Calu3 (cell line): ENCODE measurements around the gene SCARB1. TPM values are rescaled to one million over a fixed set of nuclear protein-coding genes. Genes with fewer than 3 reads are reported as not detected.

Source experiments
- BruUV-seq: library from RNA; stranded (reverse); fragments of 400-500 nt; replicated peaks from 2 replicates; lab custom pipeline; 2021; lab: Mats Ljungman, UMichigan
- CTCF ChIA-PET: fragments of 300-600 bp; sonication (Branson Sonifier 250); formaldehyde crosslinking; loops from one replicate; lab custom pipeline; 2022; ENCODE audit warnings: antibody characterized with exemption; lab: Charles Lee
- DNase-seq: peaks from one replicate; pipeline ENCODE4 v3.0.0; 2022
- H3K27ac Mint-ChIP-seq: one replicate; pipeline ENCODE4 v1.8.0; 2022; ENCODE audit warnings: mixed read lengths; ENCODE audit not compliant: unreplicated experiment
- H3K27me3 Mint-ChIP-seq: one replicate; pipeline ENCODE4 v1.8.0; 2022; ENCODE audit warnings: mixed read lengths; ENCODE audit not compliant: unreplicated experiment
- H3K36me3 Mint-ChIP-seq: one replicate; pipeline ENCODE4 v1.8.0; 2022; ENCODE audit warnings: mild to moderate bottlenecking, moderate library complexity, mixed read lengths; ENCODE audit not compliant: insufficient read depth, unreplicated experiment
- H3K4me1 Mint-ChIP-seq: one replicate; pipeline ENCODE4 v1.8.0; 2022; ENCODE audit warnings: mild to moderate bottlenecking, low read depth, mixed read lengths; ENCODE audit not compliant: unreplicated experiment
- H3K4me3 Mint-ChIP-seq: one replicate; pipeline ENCODE4 v1.8.0; 2022; ENCODE audit warnings: mild to moderate bottlenecking, low read depth, moderate library complexity, mixed read lengths; ENCODE audit not compliant: unreplicated experiment
- H3K9me3 Mint-ChIP-seq: one replicate; pipeline ENCODE4 v1.8.0; 2022; ENCODE audit warnings: low read depth, mixed read lengths; ENCODE audit not compliant: unreplicated experiment
- intact Hi-C: fragments of 100-400 bp; cut with micrococcal nuclease; formaldehyde crosslinking; loops from one replicate; pipeline ENCODE4 v1.10.0; 2022; ENCODE audit not compliant: unreplicated experiment
- total RNA-seq: library from RNA; stranded (reverse); gene quantifications from 2 replicates; pipeline ENCODE4 v1.2.3, GENCODE V29; 2022
- TF ChIP-seq, protein P1 (sequence below): fragments of 200-600 bp; IDR thresholded peaks from one replicate; pipeline ENCODE4 v1.8.0; 2022; ENCODE audit warnings: antibody characterized with exemption; ENCODE audit not compliant: unreplicated experiment

The SCARB1 gene
- total RNA-seq, 1 experiment from 2014 or later: 51.6 TPM

DNA sequence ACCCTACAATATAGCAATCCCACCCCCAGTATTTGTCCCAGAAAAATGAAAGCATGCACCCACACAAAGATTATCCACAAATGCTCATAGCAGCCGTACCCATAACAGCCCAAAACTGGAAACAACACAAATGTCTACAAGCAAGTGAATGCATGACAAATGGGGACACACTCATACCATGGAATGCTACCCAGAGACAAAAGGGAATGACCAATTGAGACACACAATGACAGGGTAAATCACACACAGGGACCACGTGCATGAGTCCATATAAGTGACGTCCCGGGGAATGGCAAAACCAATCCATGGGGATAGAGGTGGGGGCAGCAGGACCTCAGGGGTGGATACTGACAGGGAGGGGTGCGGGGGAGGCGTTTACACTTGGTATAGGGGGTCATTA, 33.4 kb downstream of the SCARB1 start:
- Mint-ChIP-seq H3K4me3 (no peak overlapping the region), H3K9me3 (no peaks in the 10 kb centered on the region), H3K27ac (no peak overlapping the region), H3K27me3 (no peaks in the 10 kb centered on the region), H3K36me3 (peaks cover 10% of the 10 kb centered on the region), H3K4me1 (peaks cover 27% of the 10 kb centered on the region)
- no TSS peak for BruUV-seq
- DNase-seq: no peak
- intact Hi-C loops: no loop called here
- TF ChIP-seq, protein P1, sequence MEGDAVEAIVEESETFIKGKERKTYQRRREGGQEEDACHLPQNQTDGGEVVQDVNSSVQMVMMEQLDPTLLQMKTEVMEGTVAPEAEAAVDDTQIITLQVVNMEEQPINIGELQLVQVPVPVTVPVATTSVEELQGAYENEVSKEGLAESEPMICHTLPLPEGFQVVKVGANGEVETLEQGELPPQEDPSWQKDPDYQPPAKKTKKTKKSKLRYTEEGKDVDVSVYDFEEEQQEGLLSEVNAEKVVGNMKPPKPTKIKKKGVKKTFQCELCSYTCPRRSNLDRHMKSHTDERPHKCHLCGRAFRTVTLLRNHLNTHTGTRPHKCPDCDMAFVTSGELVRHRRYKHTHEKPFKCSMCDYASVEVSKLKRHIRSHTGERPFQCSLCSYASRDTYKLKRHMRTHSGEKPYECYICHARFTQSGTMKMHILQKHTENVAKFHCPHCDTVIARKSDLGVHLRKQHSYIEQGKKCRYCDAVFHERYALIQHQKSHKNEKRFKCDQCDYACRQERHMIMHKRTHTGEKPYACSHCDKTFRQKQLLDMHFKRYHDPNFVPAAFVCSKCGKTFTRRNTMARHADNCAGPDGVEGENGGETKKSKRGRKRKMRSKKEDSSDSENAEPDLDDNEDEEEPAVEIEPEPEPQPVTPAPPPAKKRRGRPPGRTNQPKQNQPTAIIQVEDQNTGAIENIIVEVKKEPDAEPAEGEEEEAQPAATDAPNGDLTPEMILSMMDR: no peak
- CTCF ChIA-PET: no interaction called here

DNA sequence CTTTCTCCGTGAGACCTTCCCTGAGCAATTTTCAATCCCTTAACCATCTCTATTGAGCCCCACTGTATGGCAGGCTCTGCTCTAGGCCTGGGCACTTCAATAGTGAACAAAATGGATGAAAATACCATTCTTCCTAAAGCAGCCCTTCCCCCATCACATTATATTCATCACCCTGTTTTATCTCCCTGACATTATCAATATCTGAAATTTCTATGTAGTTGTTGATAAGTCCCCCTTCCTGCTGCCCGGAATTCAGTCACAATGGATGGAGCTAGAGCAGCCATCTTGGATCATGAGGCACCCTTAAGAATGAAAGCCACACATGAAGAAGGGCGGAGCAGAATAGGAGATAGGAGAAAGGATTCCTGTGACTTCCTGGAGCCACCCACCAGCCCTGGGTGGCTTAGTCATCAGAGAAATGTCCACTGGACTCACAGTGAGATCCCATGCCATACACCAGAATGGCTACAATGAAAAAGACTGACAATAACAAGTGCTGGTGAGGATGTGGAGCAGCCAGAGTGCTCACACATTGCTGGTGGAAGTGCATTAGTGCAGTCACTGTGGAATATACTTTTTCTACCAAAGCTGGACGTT, 33.9 kb downstream of the SCARB1 start:
- Mint-ChIP-seq H3K4me3 (peak overlapping the region; percentile 12), H3K36me3 (peaks cover 10% of the 10 kb centered on the region), H3K27me3 (no peaks in the 10 kb centered on the region), H3K9me3 (no peaks in the 10 kb centered on the region), H3K4me1 (peaks cover 27% of the 10 kb centered on the region), H3K27ac (peak overlapping the region; percentile 22)
- TF ChIP-seq, protein P1: no peak
- no peak for DNase-seq
- CTCF ChIA-PET: no interaction called here
- no TSS peak for BruUV-seq
- intact Hi-C loops: loop anchor here (2.0 kb wide), 1 partner anchor 69 kb away; no protein-coding TSS in a partner anchor

- no peaks in the 10 kb centered on the region for H3K9me3 Mint-ChIP-seq
- no peaks in the 10 kb centered on the region for H3K27me3 Mint-ChIP-seq
- TF ChIP-seq, protein P1: no peak
- DNase-seq: peak; percentile 60
- CTCF ChIA-PET: no interaction called here
- intact Hi-C loops: loop anchor here (2.0 kb wide), 1 partner anchor 70 kb away; no protein-coding TSS in a partner anchor
- peak overlapping the region; percentile 22 for H3K27ac Mint-ChIP-seq
- H3K4me1 Mint-ChIP-seq: peaks cover 27% of the 10 kb centered on the region
- no TSS peak for BruUV-seq
- peak overlapping the region; percentile 12 for H3K4me3 Mint-ChIP-seq
- H3K36me3 Mint-ChIP-seq: peaks cover 10% of the 10 kb centered on the region
These were observed 34.5 kb downstream of the SCARB1 start for GRCh38 chr12:124829008-124829707.

DNA sequence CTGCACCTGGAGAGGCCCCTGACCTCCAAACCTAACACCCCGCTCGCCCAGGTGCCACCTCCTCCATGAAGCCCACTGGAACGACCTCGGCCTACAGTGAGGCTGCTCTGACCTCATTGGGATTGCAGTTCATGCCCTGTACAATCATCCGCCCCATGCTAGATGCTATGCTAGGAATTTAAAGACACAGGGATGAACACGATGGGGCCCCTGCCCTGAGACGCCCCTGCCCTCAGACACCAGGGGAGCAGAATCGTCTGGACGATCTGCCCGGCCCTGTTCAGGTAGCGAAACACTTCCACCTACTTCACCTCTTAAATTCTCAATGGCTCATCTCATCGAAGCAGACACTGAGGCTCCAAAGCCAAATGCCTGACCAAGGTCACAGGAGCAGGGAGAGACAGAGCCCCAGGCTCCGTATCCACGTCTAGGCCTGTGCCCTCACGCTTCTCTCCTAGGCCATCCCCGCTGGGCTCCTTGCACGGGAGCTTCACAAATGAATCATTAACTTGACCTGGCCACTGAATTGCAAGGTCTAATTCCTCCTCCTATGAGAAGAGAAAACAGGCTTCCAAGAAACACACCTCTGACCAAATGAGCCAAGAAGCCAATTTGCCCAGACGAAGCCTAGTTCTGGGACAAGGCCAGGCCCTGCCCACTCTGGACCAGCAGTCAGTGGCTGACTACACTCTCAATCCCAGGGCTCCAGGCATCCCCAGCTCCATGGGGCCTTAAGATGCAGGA, 35.2 kb downstream of the SCARB1 start:
- DNase-seq: peak; percentile 56

More for the DNA sequence above, 35.2 kb downstream of the SCARB1 start:
- Mint-ChIP-seq H3K27me3 (no peaks in the 10 kb centered on the region), H3K4me3 (no peak overlapping the region), H3K4me1 (peaks cover 27% of the 10 kb centered on the region), H3K36me3 (peaks cover 10% of the 10 kb centered on the region), H3K27ac (peak overlapping the region; percentile 1), H3K9me3 (no peaks in the 10 kb centered on the region)
- BruUV-seq: no TSS peak
- intact Hi-C loops: loop anchor here (2.0 kb wide), 1 partner anchor 70 kb away; no protein-coding TSS in a partner anchor
- CTCF ChIA-PET: no interaction called here
- TF ChIP-seq, protein P1: no peak
